ENCODE results near the gene CGB1.

CGB1 gene

GRCh38 chr19:49073514-49074378, 37.1 kb upstream of the CGB1 start:
- ATAC-seq, result peak; percentile 60
- no peak for TF ChIP-seq SNAI2 (CRISPR knock-in tag; IDR thresholded peaks at IDR 0.05)
- no peak for TF ChIP-seq PPARA (CRISPR knock-in tag; IDR thresholded peaks at IDR 0.05; ENCODE audit: borderline replicate concordance)
- TF ChIP-seq, protein P1, sequence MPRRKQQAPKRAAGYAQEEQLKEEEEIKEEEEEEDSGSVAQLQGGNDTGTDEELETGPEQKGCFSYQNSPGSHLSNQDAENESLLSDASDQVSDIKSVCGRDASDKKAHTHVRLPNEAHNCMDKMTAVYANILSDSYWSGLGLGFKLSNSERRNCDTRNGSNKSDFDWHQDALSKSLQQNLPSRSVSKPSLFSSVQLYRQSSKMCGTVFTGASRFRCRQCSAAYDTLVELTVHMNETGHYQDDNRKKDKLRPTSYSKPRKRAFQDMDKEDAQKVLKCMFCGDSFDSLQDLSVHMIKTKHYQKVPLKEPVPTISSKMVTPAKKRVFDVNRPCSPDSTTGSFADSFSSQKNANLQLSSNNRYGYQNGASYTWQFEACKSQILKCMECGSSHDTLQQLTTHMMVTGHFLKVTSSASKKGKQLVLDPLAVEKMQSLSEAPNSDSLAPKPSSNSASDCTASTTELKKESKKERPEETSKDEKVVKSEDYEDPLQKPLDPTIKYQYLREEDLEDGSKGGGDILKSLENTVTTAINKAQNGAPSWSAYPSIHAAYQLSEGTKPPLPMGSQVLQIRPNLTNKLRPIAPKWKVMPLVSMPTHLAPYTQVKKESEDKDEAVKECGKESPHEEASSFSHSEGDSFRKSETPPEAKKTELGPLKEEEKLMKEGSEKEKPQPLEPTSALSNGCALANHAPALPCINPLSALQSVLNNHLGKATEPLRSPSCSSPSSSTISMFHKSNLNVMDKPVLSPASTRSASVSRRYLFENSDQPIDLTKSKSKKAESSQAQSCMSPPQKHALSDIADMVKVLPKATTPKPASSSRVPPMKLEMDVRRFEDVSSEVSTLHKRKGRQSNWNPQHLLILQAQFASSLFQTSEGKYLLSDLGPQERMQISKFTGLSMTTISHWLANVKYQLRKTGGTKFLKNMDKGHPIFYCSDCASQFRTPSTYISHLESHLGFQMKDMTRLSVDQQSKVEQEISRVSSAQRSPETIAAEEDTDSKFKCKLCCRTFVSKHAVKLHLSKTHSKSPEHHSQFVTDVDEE (CRISPR knock-in tag; IDR thresholded peaks at IDR 0.05), result no peak
- no peak for TF ChIP-seq GLIS3 (CRISPR knock-in tag; IDR thresholded peaks at IDR 0.05)
- no peak for TF ChIP-seq TOX (CRISPR knock-in tag; IDR thresholded peaks at IDR 0.05; ENCODE audit: borderline replicate concordance)

DNA sequence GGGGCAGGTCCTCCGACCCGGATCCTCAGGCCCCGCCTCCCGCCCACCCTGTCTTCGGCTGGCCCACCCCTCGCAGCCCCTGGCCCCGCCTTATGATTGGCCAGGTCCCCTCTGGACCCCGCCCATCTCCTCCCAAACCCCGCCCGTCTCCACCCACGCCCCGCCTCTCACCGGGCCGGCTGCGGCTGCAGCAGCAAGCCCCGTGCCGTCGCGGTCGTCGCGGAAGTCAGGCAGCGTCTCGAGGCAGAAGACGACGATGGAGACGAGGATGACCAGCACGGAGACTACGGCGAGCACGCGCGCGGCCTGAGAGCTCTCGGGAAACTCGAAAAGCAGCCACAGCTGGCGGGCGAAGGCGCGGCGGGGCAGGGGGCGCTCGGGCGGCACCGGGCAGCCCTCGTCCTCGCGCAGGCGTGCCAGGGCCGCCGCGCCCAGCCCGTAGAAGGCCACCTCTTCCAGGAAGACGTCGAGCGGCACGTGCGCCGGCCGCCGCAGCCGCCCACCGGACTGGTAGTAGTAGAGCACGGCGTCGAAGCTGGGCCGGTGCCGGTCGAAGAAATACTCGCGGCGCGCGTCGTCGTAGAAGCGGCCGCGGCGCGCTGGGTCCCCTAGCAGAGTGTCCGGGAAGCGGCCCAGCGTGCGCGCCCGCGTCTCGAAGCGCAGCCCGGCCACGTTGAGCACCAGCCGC, 35.3 kb upstream of the CGB1 start:
- no peak for TF ChIP-seq BACH2 (CRISPR knock-in tag; IDR thresholded peaks at IDR 0.05; ENCODE audit: borderline replicate concordance)
- no peak for TF ChIP-seq ZC3H10 (CRISPR knock-in tag; IDR thresholded peaks at IDR 0.05)
- TF ChIP-seq TCF4 (CRISPR knock-in tag; IDR thresholded peaks at IDR 0.05; ENCODE audit: borderline replicate concordance), result no peak
- no peak for TF ChIP-seq ZNF70 (CRISPR knock-in tag; IDR thresholded peaks at IDR 0.05)
- TF ChIP-seq CREB5 (CRISPR knock-in tag; IDR thresholded peaks at IDR 0.05; ENCODE audit: low read depth), result no peak
- no peak for TF ChIP-seq OSR1 (CRISPR knock-in tag; IDR thresholded peaks at IDR 0.05)
- TF ChIP-seq ZFP30 (CRISPR knock-in tag; IDR thresholded peaks at IDR 0.05), result no peak
- no peak for TF ChIP-seq PPARA (CRISPR knock-in tag; IDR thresholded peaks at IDR 0.05; ENCODE audit: borderline replicate concordance)
- no peak for TF ChIP-seq TOX (CRISPR knock-in tag; IDR thresholded peaks at IDR 0.05; ENCODE audit: borderline replicate concordance)
- TF ChIP-seq ZFP3 (CRISPR knock-in tag; IDR thresholded peaks at IDR 0.05), result no peak
- no peak for TF ChIP-seq SNAI2 (CRISPR knock-in tag; IDR thresholded peaks at IDR 0.05)
- TF ChIP-seq ISL1 (CRISPR knock-in tag; IDR thresholded peaks at IDR 0.05), result no peak
- no peak for TF ChIP-seq CSDC2 (CRISPR knock-in tag; IDR thresholded peaks at IDR 0.05)
- TF ChIP-seq ARNTL (CRISPR knock-in tag; IDR thresholded peaks at IDR 0.05; ENCODE audit: borderline replicate concordance, low read depth), result no peak
- TF ChIP-seq ZNF565 (CRISPR knock-in tag; conservative IDR thresholded peaks at IDR 0.05; ENCODE audit: low read depth), result no peak
- TF ChIP-seq CSRNP3 (CRISPR knock-in tag; IDR thresholded peaks at IDR 0.05), result no peak
- ATAC-seq, result peak; percentile 17

- ATAC-seq, result no peak
- no peak for TF ChIP-seq ZNF565 (CRISPR knock-in tag; conservative IDR thresholded peaks at IDR 0.05; ENCODE audit: low read depth)
- no peak for TF ChIP-seq ZNF8 (CRISPR knock-in tag; IDR thresholded peaks at IDR 0.05)
- TF ChIP-seq SNAI2 (CRISPR knock-in tag; IDR thresholded peaks at IDR 0.05), result no peak
- no peak for TF ChIP-seq PATZ1 (CRISPR knock-in tag; IDR thresholded peaks at IDR 0.05; ENCODE audit: borderline replicate concordance)
- no peak for TF ChIP-seq ZFP30 (CRISPR knock-in tag; IDR thresholded peaks at IDR 0.05)
- no peak for TF ChIP-seq ESRRG (CRISPR knock-in tag; IDR thresholded peaks at IDR 0.05)
- no peak for TF ChIP-seq CREB5 (CRISPR knock-in tag; IDR thresholded peaks at IDR 0.05; ENCODE audit: low read depth)
- no peak for TF ChIP-seq TOX (CRISPR knock-in tag; IDR thresholded peaks at IDR 0.05; ENCODE audit: borderline replicate concordance)
- TF ChIP-seq GLIS3 (CRISPR knock-in tag; IDR thresholded peaks at IDR 0.05), result no peak
- no peak for TF ChIP-seq ZC3H10 (CRISPR knock-in tag; IDR thresholded peaks at IDR 0.05)
- no peak for TF ChIP-seq CSRNP3 (CRISPR knock-in tag; IDR thresholded peaks at IDR 0.05)
- no peak for TF ChIP-seq CSDC2 (CRISPR knock-in tag; IDR thresholded peaks at IDR 0.05)
- TF ChIP-seq ARNTL (CRISPR knock-in tag; IDR thresholded peaks at IDR 0.05; ENCODE audit: borderline replicate concordance, low read depth), result no peak
Observed at GRCh38 chr19:49070416-49070815, 33.7 kb upstream of the CGB1 start.
